ENCODE measurements around the gene CDK13.
A peak's percentile ranks its signal among the peaks of the same experiment; 100 is the strongest.

DNA sequence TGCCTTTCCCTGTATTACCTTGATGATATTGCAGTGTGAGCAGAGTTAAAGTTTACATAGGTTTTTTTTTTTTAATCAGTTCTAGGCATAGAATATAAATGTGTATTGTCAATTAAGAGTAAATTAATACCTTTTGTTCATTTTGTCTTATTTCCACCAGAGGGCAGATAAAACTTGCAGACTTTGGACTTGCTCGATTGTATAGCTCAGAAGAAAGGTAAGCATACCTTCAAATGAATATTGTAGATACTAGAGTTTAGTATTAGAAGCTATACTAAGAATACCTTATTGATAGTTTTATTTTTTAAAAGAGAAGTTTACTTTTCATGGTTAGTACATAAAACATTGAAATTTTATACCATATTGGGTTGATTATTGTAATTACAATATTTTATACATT lies 97.6 kb downstream of the CDK13 start:
- TF ChIP-seq, protein P1, sequence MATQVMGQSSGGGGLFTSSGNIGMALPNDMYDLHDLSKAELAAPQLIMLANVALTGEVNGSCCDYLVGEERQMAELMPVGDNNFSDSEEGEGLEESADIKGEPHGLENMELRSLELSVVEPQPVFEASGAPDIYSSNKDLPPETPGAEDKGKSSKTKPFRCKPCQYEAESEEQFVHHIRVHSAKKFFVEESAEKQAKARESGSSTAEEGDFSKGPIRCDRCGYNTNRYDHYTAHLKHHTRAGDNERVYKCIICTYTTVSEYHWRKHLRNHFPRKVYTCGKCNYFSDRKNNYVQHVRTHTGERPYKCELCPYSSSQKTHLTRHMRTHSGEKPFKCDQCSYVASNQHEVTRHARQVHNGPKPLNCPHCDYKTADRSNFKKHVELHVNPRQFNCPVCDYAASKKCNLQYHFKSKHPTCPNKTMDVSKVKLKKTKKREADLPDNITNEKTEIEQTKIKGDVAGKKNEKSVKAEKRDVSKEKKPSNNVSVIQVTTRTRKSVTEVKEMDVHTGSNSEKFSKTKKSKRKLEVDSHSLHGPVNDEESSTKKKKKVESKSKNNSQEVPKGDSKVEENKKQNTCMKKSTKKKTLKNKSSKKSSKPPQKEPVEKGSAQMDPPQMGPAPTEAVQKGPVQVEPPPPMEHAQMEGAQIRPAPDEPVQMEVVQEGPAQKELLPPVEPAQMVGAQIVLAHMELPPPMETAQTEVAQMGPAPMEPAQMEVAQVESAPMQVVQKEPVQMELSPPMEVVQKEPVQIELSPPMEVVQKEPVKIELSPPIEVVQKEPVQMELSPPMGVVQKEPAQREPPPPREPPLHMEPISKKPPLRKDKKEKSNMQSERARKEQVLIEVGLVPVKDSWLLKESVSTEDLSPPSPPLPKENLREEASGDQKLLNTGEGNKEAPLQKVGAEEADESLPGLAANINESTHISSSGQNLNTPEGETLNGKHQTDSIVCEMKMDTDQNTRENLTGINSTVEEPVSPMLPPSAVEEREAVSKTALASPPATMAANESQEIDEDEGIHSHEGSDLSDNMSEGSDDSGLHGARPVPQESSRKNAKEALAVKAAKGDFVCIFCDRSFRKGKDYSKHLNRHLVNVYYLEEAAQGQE (IDR thresholded peaks at IDR 0.05): no peak
- TF ChIP-seq POLR2A (IDR thresholded peaks at IDR 0.05; ENCODE audit: low read length) (no peak), HOXA7 (CRISPR knock-in tag; IDR thresholded peaks at IDR 0.05) (no peak), EP300 (IDR thresholded peaks at IDR 0.05) (no peak), PHF8 (IDR thresholded peaks at IDR 0.05; ENCODE audit: borderline replicate concordance, low read depth) (no peak), MAFK (IDR thresholded peaks at IDR 0.05; ENCODE audit: partially characterized antibody) (no peak), CHD2 (IDR thresholded peaks at IDR 0.05; ENCODE audit: low read length, partially characterized antibody) (no peak), JUNB (IDR thresholded peaks at IDR 0.05) (no peak), BCL3 (IDR thresholded peaks at IDR 0.05) (no peak), ESRRA (IDR thresholded peaks at IDR 0.05; ENCODE audit: borderline replicate concordance, low read length) (no peak), RAD21 (conservative IDR thresholded peaks at IDR 0.05 in 1 of 2, IDR thresholded peaks at IDR 0.05 in 1 of 2) (no peak)
- TF ChIP-seq, protein P2, sequence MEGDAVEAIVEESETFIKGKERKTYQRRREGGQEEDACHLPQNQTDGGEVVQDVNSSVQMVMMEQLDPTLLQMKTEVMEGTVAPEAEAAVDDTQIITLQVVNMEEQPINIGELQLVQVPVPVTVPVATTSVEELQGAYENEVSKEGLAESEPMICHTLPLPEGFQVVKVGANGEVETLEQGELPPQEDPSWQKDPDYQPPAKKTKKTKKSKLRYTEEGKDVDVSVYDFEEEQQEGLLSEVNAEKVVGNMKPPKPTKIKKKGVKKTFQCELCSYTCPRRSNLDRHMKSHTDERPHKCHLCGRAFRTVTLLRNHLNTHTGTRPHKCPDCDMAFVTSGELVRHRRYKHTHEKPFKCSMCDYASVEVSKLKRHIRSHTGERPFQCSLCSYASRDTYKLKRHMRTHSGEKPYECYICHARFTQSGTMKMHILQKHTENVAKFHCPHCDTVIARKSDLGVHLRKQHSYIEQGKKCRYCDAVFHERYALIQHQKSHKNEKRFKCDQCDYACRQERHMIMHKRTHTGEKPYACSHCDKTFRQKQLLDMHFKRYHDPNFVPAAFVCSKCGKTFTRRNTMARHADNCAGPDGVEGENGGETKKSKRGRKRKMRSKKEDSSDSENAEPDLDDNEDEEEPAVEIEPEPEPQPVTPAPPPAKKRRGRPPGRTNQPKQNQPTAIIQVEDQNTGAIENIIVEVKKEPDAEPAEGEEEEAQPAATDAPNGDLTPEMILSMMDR (IDR thresholded peaks at IDR 0.05): peak; percentile 37
- TF ChIP-seq, protein P3, sequence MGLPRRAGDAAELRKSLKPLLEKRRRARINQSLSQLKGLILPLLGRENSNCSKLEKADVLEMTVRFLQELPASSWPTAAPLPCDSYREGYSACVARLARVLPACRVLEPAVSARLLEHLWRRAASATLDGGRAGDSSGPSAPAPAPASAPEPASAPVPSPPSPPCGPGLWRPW (IDR thresholded peaks at IDR 0.05): no peak

Measured in A549 (cell line).